SK-N-SH treated with all-trans-retinoic acid at 6 μM for 48 hours (cell line): ENCODE measurements around the gene PSORS1C2.

Experiments
- ATAC-seq: fragments of 200-7000 bp; cut with Tn5 transposase; 3 replicates; pipeline ENCODE4 v1.9.1; 2020; ENCODE audit warnings: mild to moderate bottlenecking, moderate library complexity
- ARNTL ChIP-seq: fragments of 450-650 bp; formaldehyde crosslinking; IDR thresholded peaks from 2 replicates; pipeline ENCODE4 v1.5.0; 2020; ENCODE audit warnings: low read depth, mild to moderate bottlenecking, moderate library complexity, borderline replicate concordance
- BACH2 ChIP-seq: fragments of 250-450 bp; sonication (Bioruptor Pico); IDR thresholded peaks from 2 replicates; pipeline ENCODE4 v1.9.0; 2021; ENCODE audit warnings: mild to moderate bottlenecking, borderline replicate concordance
- CREB5 ChIP-seq: fragments of 250-450 bp; sonication (Bioruptor Pico); IDR thresholded peaks from 2 replicates; pipeline ENCODE4 v1.5.1; 2020; ENCODE audit warnings: low read depth, mild to moderate bottlenecking, moderate library complexity
- CSDC2 ChIP-seq: fragments of 250-450 bp; sonication (Bioruptor Pico); IDR thresholded peaks from 2 replicates; pipeline ENCODE4 v1.5.0; 2020; ENCODE audit warnings: mild to moderate bottlenecking, moderate library complexity
- CSRNP3 ChIP-seq: fragments of 250-450 bp; sonication (Bioruptor Pico); IDR thresholded peaks from 2 replicates; pipeline ENCODE4 v1.5.1; 2021; ENCODE audit warnings: mild to moderate bottlenecking, moderate library complexity
- GLIS3 ChIP-seq: fragments of 250-450 bp; sonication (Bioruptor Pico); IDR thresholded peaks from 2 replicates; pipeline ENCODE4 v1.5.0; 2020; ENCODE audit warnings: mild to moderate bottlenecking, moderate library complexity
- ISL1 ChIP-seq: fragments of 250-450 bp; sonication (Bioruptor Pico); IDR thresholded peaks from 2 replicates; pipeline ENCODE4 v2.1.2; 2022; ENCODE audit warnings: mild to moderate bottlenecking, moderate library complexity
- OSR1 ChIP-seq: fragments of 250-450 bp; sonication (Bioruptor Pico); IDR thresholded peaks from 2 replicates; pipeline ENCODE4 v1.8.0; 2022; ENCODE audit warnings: moderate library complexity, mild to moderate bottlenecking, inconsistent platforms
- PATZ1 ChIP-seq: fragments of 250-450 bp; sonication (Bioruptor Pico); IDR thresholded peaks from 2 replicates; pipeline ENCODE4 v1.8.0; 2020; ENCODE audit warnings: mild to moderate bottlenecking, moderate library complexity, borderline replicate concordance
- POU6F1 ChIP-seq: fragments of 250-450 bp; sonication (Bioruptor Pico); IDR thresholded peaks from 2 replicates; pipeline ENCODE4 v1.8.0; 2021; ENCODE audit warnings: low read depth, mild to moderate bottlenecking, moderate library complexity, borderline replicate concordance
- PPARA ChIP-seq: fragments of 250-450 bp; sonication (Bioruptor Pico); IDR thresholded peaks from 2 replicates; pipeline ENCODE4 v1.5.0; 2020; ENCODE audit warnings: mild to moderate bottlenecking, borderline replicate concordance
- RARB ChIP-seq: fragments of 250-450 bp; sonication (Bioruptor Pico); IDR thresholded peaks from 2 replicates; pipeline ENCODE4 v1.8.0; 2021; ENCODE audit warnings: mild to moderate bottlenecking, moderate library complexity
- SNAI2 ChIP-seq: fragments of 250-450 bp; sonication (Bioruptor Pico); IDR thresholded peaks from 2 replicates; pipeline ENCODE4 v1.5.0; 2020; ENCODE audit warnings: mild to moderate bottlenecking, moderate library complexity
- TCF4 ChIP-seq: fragments of 250-450 bp; sonication (Bioruptor Pico); IDR thresholded peaks from 2 replicates; pipeline ENCODE4 v1.8.0; 2021; ENCODE audit warnings: mild to moderate bottlenecking, moderate library complexity, borderline replicate concordance
- TOX ChIP-seq: fragments of 250-450 bp; sonication (Bioruptor Pico); IDR thresholded peaks from 2 replicates; pipeline ENCODE4 v1.8.0; 2021; ENCODE audit warnings: mild to moderate bottlenecking, moderate library complexity, borderline replicate concordance
- ZC3H10 ChIP-seq: fragments of 250-450 bp; sonication (Bioruptor Pico); IDR thresholded peaks from 2 replicates; pipeline ENCODE4 v1.5.1; 2021; ENCODE audit warnings: mild to moderate bottlenecking, moderate library complexity
- ZFP30 ChIP-seq: fragments of 450-650 bp; formaldehyde crosslinking; IDR thresholded peaks from 2 replicates; pipeline ENCODE4 v1.5.0; 2022; ENCODE audit warnings: mild to moderate bottlenecking, moderate library complexity
- ZNF565 ChIP-seq: fragments of 450-650 bp; formaldehyde crosslinking; conservative IDR thresholded peaks from 2 replicates; pipeline ENCODE4 v1.5.0; 2020; ENCODE audit warnings: low read depth, mild to moderate bottlenecking, moderate library complexity
- ZNF70 ChIP-seq: fragments of 450-650 bp; formaldehyde crosslinking; IDR thresholded peaks from 2 replicates; pipeline ENCODE4 v1.5.0; 2020; ENCODE audit warnings: mild to moderate bottlenecking, moderate library complexity
- ZNF8 ChIP-seq: fragments of 450-650 bp; formaldehyde crosslinking; IDR thresholded peaks from 2 replicates; pipeline ENCODE4 v1.5.0; 2020; ENCODE audit warnings: mild to moderate bottlenecking, moderate library complexity

PSORS1C2 gene

GRCh38 chr6:31120151-31120915, 18.5 kb downstream of the PSORS1C2 start, which contains the start of gene CDSN:
Gene CDSN (minus strand): TSS chr6:31120446. CDS start chr6:31120419, 27 bp downstream.
- TF ChIP-seq TCF4 (CRISPR knock-in tag) (no peak), PPARA (CRISPR knock-in tag) (no peak), ZC3H10 (CRISPR knock-in tag) (no peak), GLIS3 (CRISPR knock-in tag) (no peak), OSR1 (CRISPR knock-in tag) (no peak)
- no peak for ATAC-seq

- TF ChIP-seq TOX (CRISPR knock-in tag) = no peak
- TF ChIP-seq PATZ1 (CRISPR knock-in tag) = no peak
- TF ChIP-seq CSRNP3 = no peak
- no peak for TF ChIP-seq ARNTL (CRISPR knock-in tag)
- TF ChIP-seq BACH2 (CRISPR knock-in tag) = no peak
- TF ChIP-seq ISL1 (CRISPR knock-in tag) = no peak
- no peak for ATAC-seq
Observed at GRCh38 chr6:31118178-31118577, 20.7 kb downstream of the PSORS1C2 start.

GRCh38 chr6:31116661-31117385, 22.0 kb downstream of the PSORS1C2 start:
- ATAC-seq = no peak
- TF ChIP-seq TOX (CRISPR knock-in tag) = no peak
- TF ChIP-seq ZNF70 = no peak
- TF ChIP-seq PATZ1 (CRISPR knock-in tag) = no peak
- TF ChIP-seq GLIS3 (CRISPR knock-in tag) = no peak
- no peak for TF ChIP-seq SNAI2 (CRISPR knock-in tag)
- no peak for TF ChIP-seq CREB5 (CRISPR knock-in tag)
- no peak for TF ChIP-seq CSDC2 (CRISPR knock-in tag)
- no peak for TF ChIP-seq ZFP30 (CRISPR knock-in tag)
- TF ChIP-seq RARB = no peak
- TF ChIP-seq ZNF8 (CRISPR knock-in tag) = no peak
- no peak for TF ChIP-seq PPARA (CRISPR knock-in tag)
- no peak for TF ChIP-seq ZNF565 (CRISPR knock-in tag)
- TF ChIP-seq OSR1 (CRISPR knock-in tag) = no peak
- TF ChIP-seq ARNTL (CRISPR knock-in tag) = no peak
- no peak for TF ChIP-seq ISL1 (CRISPR knock-in tag)
- no peak for TF ChIP-seq CSRNP3
- no peak for TF ChIP-seq POU6F1 (CRISPR knock-in tag)
- TF ChIP-seq TCF4 (CRISPR knock-in tag) = no peak
- TF ChIP-seq ZC3H10 (CRISPR knock-in tag) = no peak
